GM12878 (cell line): ENCODE measurements around the gene CDKN1B. TPM values are rescaled to one million over a fixed set of nuclear protein-coding genes. Genes with fewer than 3 reads are reported as not detected.

Experiments used
- ATAC-seq: fragments of 200-7000 bp; cut with Tn5 transposase; 3 replicates; pipeline ENCODE4 v1.9.1; 2020; ENCODE audit warnings: mild to moderate bottlenecking, moderate library complexity
- BruUV-seq: library from RNA; stranded (reverse); fragments of 400-500 nt; replicated peaks from 2 replicates; lab custom pipeline; 2021; lab: Mats Ljungman, UMichigan
- CTCF ChIA-PET: fragments of 300-600 bp; sonication (Branson Sonifier 250); formaldehyde crosslinking; extraction: SDS; loops from one replicate; lab custom pipeline; 2021; ENCODE audit warnings: inconsistent platforms; lab: Yijun Ruan, JAX
- POLR2A ChIA-PET: fragments of 350-600 bp; formaldehyde crosslinking; extraction: SDS; loops from one replicate; lab custom pipeline; 2021; ENCODE audit warnings: inconsistent platforms; lab: Charles Lee
- RAD21 ChIA-PET: fragments of 300-600 bp; sonication (Branson Sonifier 250); formaldehyde crosslinking; loops from one replicate; lab custom pipeline; 2023; ENCODE audit warnings: antibody characterized with exemption; ENCODE audit not compliant: unreplicated experiment; lab: Charles Lee
- SMC1A ChIA-PET: fragments of 300-600 bp; sonication (Branson Sonifier 250); formaldehyde crosslinking; loops from one replicate; lab custom pipeline; 2023; ENCODE audit not compliant: unreplicated experiment, uncharacterized antibody; lab: Charles Lee
- DNase-seq: peaks from one replicate; pipeline ENCODE4 v3.0.0-alpha.2; 2011; ENCODE audit warnings: low read depth, low spot score
- FAIRE-seq: peaks from 3 replicates; lab custom pipeline; 2011; peaks lifted over from hg19 to GRCh38; lab: Jason Lieb, UNC
- H2AFZ ChIP-seq: 2 replicates; pipeline ENCODE4 v1.6.0; 2011; ENCODE audit warnings: low read depth, low read length, control low read depth; ENCODE audit not compliant: control insufficient read depth
- H3K27ac ChIP-seq: 2 replicates; pipeline ENCODE4 v1.5.1; 2011; ENCODE audit warnings: control low read depth; ENCODE audit not compliant: control insufficient read depth, insufficient read depth
- H3K27me3 ChIP-seq, 2 experiments: replicated peaks in 1 of 2; 2 replicates each; pipeline versions ENCODE4 v1.6.0 to v1.6.1; 2011; ENCODE audit warnings: low read length in 1 of 2; ENCODE audit not compliant: control insufficient read depth in 2 of 2, insufficient read depth in 2 of 2
- H3K36me3 ChIP-seq, 2 experiments: 2 replicates each; pipeline ENCODE4 v1.5.1; 2011; ENCODE audit warnings: low read length in 1 of 2; ENCODE audit not compliant: control insufficient read depth in 2 of 2, insufficient read depth in 2 of 2
- H3K4me1 ChIP-seq: 2 replicates; pipeline ENCODE4 v1.6.1; 2011; ENCODE audit warnings: mild to moderate bottlenecking, low read length, moderate library complexity, mixed read lengths; ENCODE audit not compliant: control insufficient read depth, insufficient read depth
- H3K4me2 ChIP-seq: 2 replicates; pipeline ENCODE4 v1.6.0; 2011; ENCODE audit warnings: control low read depth; ENCODE audit not compliant: control insufficient read depth, insufficient read depth
- H3K4me3 ChIP-seq: fragments of 200-600 bp; sonication (generic); 2 replicates; pipeline ENCODE4 v1.5.1; 2016
- H3K79me2 ChIP-seq: 2 replicates; pipeline ENCODE4 v1.6.0; 2011; ENCODE audit warnings: low read length; ENCODE audit not compliant: control insufficient read depth, insufficient read depth
- H3K9ac ChIP-seq: 2 replicates; pipeline ENCODE4 v1.8.0; 2011; ENCODE audit warnings: low read length, control low read depth, mixed read lengths; ENCODE audit not compliant: control insufficient read depth, insufficient read depth
- H3K9me3 ChIP-seq: replicated peaks from 3 replicates; pipeline ENCODE4 v1.5.1; 2011; ENCODE audit warnings: mild to moderate bottlenecking, low read length; ENCODE audit not compliant: control insufficient read depth, insufficient read depth
- H4K20me1 ChIP-seq: 2 replicates; pipeline ENCODE4 v1.6.0; 2011; ENCODE audit not compliant: control insufficient read depth, insufficient read depth
- POLR2AphosphoS2 ChIP-seq: IDR thresholded peaks from 2 replicates; pipeline ENCODE4 v1.6.1; 2011; ENCODE audit warnings: low read depth, mild to moderate bottlenecking, low read length, improper control_type of control experiment, moderate library complexity
- WGBS: methylation state at CpG from one replicate; pipeline ENCODE4 v1.1.6; 2016; ENCODE audit warnings: low lambda C conversion rate; ENCODE audit not compliant: insufficient replicate concordance, insufficient coverage; ENCODE audit errors: missing lambda C conversion rate; 5-methylcytosine and 5-hydroxymethylcytosine counted together
- in situ Hi-C: fragments of 300-500 bp; cut with MboI; formaldehyde crosslinking; loops from 9 replicates; pipeline ENCODE4 v1.14.3; 2018; ENCODE audit warnings: mixed read lengths
- intact Hi-C: fragments of 100-400 bp; cut with micrococcal nuclease; formaldehyde crosslinking; loops from one replicate; pipeline ENCODE4 v1.14.2; 2022; ENCODE audit not compliant: unreplicated experiment
- polyA plus RNA-seq, 11 experiments: library from polyadenylated mRNA; depleted of rRNA in 4 of 11; unstranded in 6 of 11; stranded (reverse) in 5 of 11; fragments of >200 nt; fragmentation: Nextera tagmentation in 4 of 11; fragmentation: Illumina TruSeq in 1 of 11; extraction: Ambion mirVana in 4 of 11; extraction: Trizol in 1 of 11; gene quantifications; 1 replicate in 1 of 11; 2 replicates in 10 of 11; pipeline versions ENCODE4 v1.2.1 to v1.2.3, GENCODE V29; 2011 to 2016; ENCODE audit warnings: inconsistent platforms in 2 of 11, missing spikeins in 2 of 11, low read depth in 1 of 11
- total RNA-seq, 4 experiments: library from RNA; depleted of rRNA in 3 of 4; stranded (reverse); fragments of >200 nt in 3 of 4; fragmentation: Illumina TruSeq in 1 of 4; extraction: Trizol in 1 of 4; gene quantifications; 2 replicates each; pipeline versions ENCODE4 v1.2.1 to v1.2.3, GENCODE V29; 2013 to 2021
- TF ChIP-seq, protein P1 (sequence below): fragments of 450-650 bp; IDR thresholded peaks from 2 replicates; pipeline ENCODE4 v1.6.1; 2017; ENCODE audit warnings: mild to moderate bottlenecking, moderate library complexity

CDKN1B gene
- total and polyA plus RNA-seq, 10 of the 15 experiments (the other 5 are each of a cell fraction or from before 2014, with no cell fraction given): 4.2 to 39.1 (median 23.1) TPM

DNA sequence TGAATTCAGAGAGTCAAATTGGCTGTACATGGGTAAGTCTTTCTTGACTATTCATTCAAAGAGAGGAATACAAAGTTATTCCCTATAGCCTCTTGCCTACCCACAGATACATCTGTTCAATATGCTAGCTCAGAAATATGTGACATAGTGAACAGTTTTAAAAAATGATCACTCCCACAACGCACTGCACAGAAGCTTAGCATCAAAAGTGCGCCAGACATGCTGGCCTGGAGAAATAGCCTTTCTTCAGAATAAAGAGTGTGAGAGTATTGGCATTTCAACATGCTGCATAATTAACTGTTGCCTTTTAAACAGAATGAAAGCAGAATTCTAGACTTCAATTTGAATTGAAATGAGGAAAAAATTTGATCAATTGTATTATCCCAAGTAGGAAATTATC, 48.1 kb upstream of the CDKN1B start:
- CTCF ChIA-PET: interaction anchor here (1.5 kb wide), 1 partner anchor 68 kb away, joined by 3 read pairs; no protein-coding TSS in a partner anchor
- WGBS: 75% methylated on average over 2 of the region's 2 CpGs
- no peak for FAIRE-seq

More for the DNA sequence above, 48.1 kb upstream of the CDKN1B start:
- POLR2A ChIA-PET: no interaction called here
- Histone ChIP-seq H3K27ac (no peak overlapping the region), H3K36me3 (no peaks in the 10 kb centered on the region), H3K9me3 (no peaks in the 10 kb centered on the region)
- in situ Hi-C loops (no loop called here), intact Hi-C loops (no loop called here)
- ATAC-seq: no peak
- SMC1A ChIA-PET: interaction anchor here (1.0 to 1.4 kb wide), 2 partner anchors 22 to 313 kb away, joined by 4 to 5 read pairs; partner anchors contain the start of gene BORCS5
- BruUV-seq: no TSS peak
- TF ChIP-seq, protein P1, sequence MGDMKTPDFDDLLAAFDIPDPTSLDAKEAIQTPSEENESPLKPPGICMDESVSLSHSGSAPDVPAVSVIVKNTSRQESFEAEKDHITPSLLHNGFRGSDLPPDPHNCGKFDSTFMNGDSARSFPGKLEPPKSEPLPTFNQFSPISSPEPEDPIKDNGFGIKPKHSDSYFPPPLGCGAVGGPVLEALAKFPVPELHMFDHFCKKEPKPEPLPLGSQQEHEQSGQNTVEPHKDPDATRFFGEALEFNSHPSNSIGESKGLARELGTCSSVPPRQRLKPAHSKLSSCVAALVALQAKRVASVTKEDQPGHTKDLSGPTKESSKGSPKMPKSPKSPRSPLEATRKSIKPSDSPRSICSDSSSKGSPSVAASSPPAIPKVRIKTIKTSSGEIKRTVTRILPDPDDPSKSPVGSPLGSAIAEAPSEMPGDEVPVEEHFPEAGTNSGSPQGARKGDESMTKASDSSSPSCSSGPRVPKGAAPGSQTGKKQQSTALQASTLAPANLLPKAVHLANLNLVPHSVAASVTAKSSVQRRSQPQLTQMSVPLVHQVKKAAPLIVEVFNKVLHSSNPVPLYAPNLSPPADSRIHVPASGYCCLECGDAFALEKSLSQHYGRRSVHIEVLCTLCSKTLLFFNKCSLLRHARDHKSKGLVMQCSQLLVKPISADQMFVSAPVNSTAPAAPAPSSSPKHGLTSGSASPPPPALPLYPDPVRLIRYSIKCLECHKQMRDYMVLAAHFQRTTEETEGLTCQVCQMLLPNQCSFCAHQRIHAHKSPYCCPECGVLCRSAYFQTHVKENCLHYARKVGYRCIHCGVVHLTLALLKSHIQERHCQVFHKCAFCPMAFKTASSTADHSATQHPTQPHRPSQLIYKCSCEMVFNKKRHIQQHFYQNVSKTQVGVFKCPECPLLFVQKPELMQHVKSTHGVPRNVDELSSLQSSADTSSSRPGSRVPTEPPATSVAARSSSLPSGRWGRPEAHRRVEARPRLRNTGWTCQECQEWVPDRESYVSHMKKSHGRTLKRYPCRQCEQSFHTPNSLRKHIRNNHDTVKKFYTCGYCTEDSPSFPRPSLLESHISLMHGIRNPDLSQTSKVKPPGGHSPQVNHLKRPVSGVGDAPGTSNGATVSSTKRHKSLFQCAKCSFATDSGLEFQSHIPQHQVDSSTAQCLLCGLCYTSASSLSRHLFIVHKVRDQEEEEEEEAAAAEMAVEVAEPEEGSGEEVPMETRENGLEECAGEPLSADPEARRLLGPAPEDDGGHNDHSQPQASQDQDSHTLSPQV: no peak
- TF ChIP-seq POLR2AphosphoS2: no peak
- TF ChIP-seq, all 136 proteins: peak for 0
- no peak overlapping the region for H3K4me3 ChIP-seq
- RAD21 ChIA-PET: no interaction called here
- H3K27me3 ChIP-seq: no peaks in the 10 kb centered on the region
- DNase-seq: no peak
- H3K4me1 ChIP-seq: peaks cover 13% of the 10 kb centered on the region; the same call in 1 of the 2 replicates
- H3K4me2 ChIP-seq: no peak overlapping the region
- H4K20me1 ChIP-seq: no peaks in the 10 kb centered on the region
- H2AFZ ChIP-seq: no peak overlapping the region
- H3K9ac ChIP-seq: no peak overlapping the region
- no peaks in the 10 kb centered on the region for H3K79me2 ChIP-seq
